Endodermal cell (in vitro differentiated cells): ENCODE data around the gene CDH13. TPM values are rescaled to one million over a fixed set of nuclear protein-coding genes. Genes with fewer than 3 reads are reported as not detected.

Experiments used
- DNase-seq: peaks from one replicate; pipeline ENCODE4 v3.0.0-alpha.2; 2017
- H3K27ac ChIP-seq: 2 replicates; pipeline ENCODE4 v1.5.1; 2013; ENCODE audit warnings: mild to moderate bottlenecking, low read depth, low read length, moderate library complexity
- H3K27me3 ChIP-seq: 2 replicates; pipeline ENCODE4 v1.6.1; 2013; ENCODE audit warnings: mild to moderate bottlenecking, low read length, moderate library complexity; ENCODE audit not compliant: insufficient read depth, control insufficient read depth, poor library complexity, severe bottlenecking
- H3K36me3 ChIP-seq: 2 replicates; pipeline ENCODE4 v1.7.0; 2013; ENCODE audit warnings: mild to moderate bottlenecking, low read length, moderate library complexity; ENCODE audit not compliant: control insufficient read depth, insufficient read depth
- H3K4me1 ChIP-seq: one replicate; pipeline ENCODE4 v1.7.0; 2013; ENCODE audit warnings: low read length; ENCODE audit not compliant: control insufficient read depth, insufficient read depth
- H3K4me3 ChIP-seq: 2 replicates; pipeline ENCODE4 v1.5.1; 2013; ENCODE audit warnings: mild to moderate bottlenecking, low read length, moderate library complexity
- H3K9ac ChIP-seq: 2 replicates; pipeline ENCODE4 v1.6.1; 2013; ENCODE audit warnings: mild to moderate bottlenecking, low read length, moderate library complexity; ENCODE audit not compliant: poor library complexity, severe bottlenecking; ENCODE audit errors: extremely low read depth
- H3K9me3 ChIP-seq: 2 replicates; pipeline ENCODE4 v1.6.1; 2013; ENCODE audit warnings: mild to moderate bottlenecking, low read length, moderate library complexity; ENCODE audit not compliant: control insufficient read depth
- H3K27ac Mint-ChIP-seq: 2 replicates; pipeline ENCODE4 v1.8.0; 2020; ENCODE audit warnings: mixed read lengths
- H3K27me3 Mint-ChIP-seq: 2 replicates; pipeline ENCODE4 v1.8.0; 2021; ENCODE audit warnings: mild to moderate bottlenecking, mixed read lengths; ENCODE audit not compliant: insufficient read depth
- H3K36me3 Mint-ChIP-seq: 2 replicates; pipeline ENCODE4 v1.8.0; 2020; ENCODE audit warnings: low read depth, mixed read lengths
- H3K4me1 Mint-ChIP-seq: 2 replicates; pipeline ENCODE4 v1.8.0; 2020; ENCODE audit warnings: mixed read lengths
- H3K4me3 Mint-ChIP-seq: 2 replicates; pipeline ENCODE4 v1.8.0; 2020; ENCODE audit warnings: mild to moderate bottlenecking, moderate library complexity, mixed read lengths
- H3K9me3 Mint-ChIP-seq: 2 replicates; pipeline ENCODE4 v1.8.0; 2020; ENCODE audit warnings: mild to moderate bottlenecking, mixed read lengths
- CTCF ChIP-seq: fragments of 200-600 bp; sonication (generic); conservative IDR thresholded peaks from 2 replicates; pipeline ENCODE4 v1.5.0; 2021; ENCODE audit warnings: antibody characterized with exemption, mild to moderate bottlenecking
- WGBS, 2 experiments: methylation state at CpG; one replicate each; pipeline versions ENCODE4 v1.1.5 to v1.1.7; 2013; ENCODE audit warnings: missing lambda C conversion rate in 2 of 2, mixed read lengths in 1 of 2; ENCODE audit not compliant: insufficient coverage in 1 of 2, insufficient read length in 1 of 2; 5-methylcytosine and 5-hydroxymethylcytosine counted together
- total RNA-seq, 2 donors: library from RNA; stranded (reverse); fragmentation: NEBNext Ultra II Directional in 1 of 2; extraction: Animal tissue kit (Norgen Biotek cat#: 25700) in 1 of 2; gene quantifications; 2 replicates in 1 of 2; 3 replicates in 1 of 2; pipeline ENCODE4 v1.2.1, GENCODE V29; 2021

The CDH13 gene
- total RNA-seq, 2 donors from 2014 or later, result 0.86 to 1.8 TPM

- H3K27ac ChIP-seq, result no peak overlapping the region
- no peaks in the 10 kb centered on the region for H3K27me3 ChIP-seq
- no peak for TF ChIP-seq CTCF
- no peak overlapping the region for H3K4me3 ChIP-seq
- H3K4me1 Mint-ChIP-seq, result peaks cover 10% of the 10 kb centered on the region
- no peak overlapping the region for H3K4me3 Mint-ChIP-seq
- no peaks in the 10 kb centered on the region for H3K27me3 Mint-ChIP-seq
- no peak overlapping the region for H3K27ac Mint-ChIP-seq
- peaks cover 3% of the 10 kb centered on the region for H3K4me1 ChIP-seq
- peaks cover 9% of the 10 kb centered on the region for H3K9me3 ChIP-seq
- no peaks in the 10 kb centered on the region for H3K36me3 ChIP-seq
- no peak overlapping the region for H3K9ac ChIP-seq
- H3K9me3 Mint-ChIP-seq, result no peaks in the 10 kb centered on the region
- no peak for DNase-seq
- no peaks in the 10 kb centered on the region for H3K36me3 Mint-ChIP-seq
- 83 to 95% methylated on average over 1 to 4 of the region's 4 CpGs for WGBS, 2 experiments
Measured at GRCh38 chr16:82758406-82758805, 131.6 kb downstream of the CDH13 start.

GRCh38 chr16:82758904-82759303, 132.1 kb downstream of the CDH13 start:
- H3K9me3 Mint-ChIP-seq, result no peaks in the 10 kb centered on the region
- H3K36me3 Mint-ChIP-seq, result no peaks in the 10 kb centered on the region
- Histone ChIP-seq H3K27me3 (no peaks in the 10 kb centered on the region), H3K36me3 (no peaks in the 10 kb centered on the region), H3K4me3 (peak overlapping the region; percentile 16), H3K9me3 (peaks cover 9% of the 10 kb centered on the region), H3K4me1 (peaks cover 3% of the 10 kb centered on the region), H3K27ac (no peak overlapping the region), H3K9ac (no peak overlapping the region)
- DNase-seq, result peak; percentile 59
- WGBS, 2 experiments, result 73 to 86% methylated on average over 2 of the region's 2 CpGs
- peak overlapping the region; percentile 74 for H3K27ac Mint-ChIP-seq
- no peak for TF ChIP-seq CTCF
- no peaks in the 10 kb centered on the region for H3K27me3 Mint-ChIP-seq
- peaks cover 10% of the 10 kb centered on the region for H3K4me1 Mint-ChIP-seq
- no peak overlapping the region for H3K4me3 Mint-ChIP-seq

DNA sequence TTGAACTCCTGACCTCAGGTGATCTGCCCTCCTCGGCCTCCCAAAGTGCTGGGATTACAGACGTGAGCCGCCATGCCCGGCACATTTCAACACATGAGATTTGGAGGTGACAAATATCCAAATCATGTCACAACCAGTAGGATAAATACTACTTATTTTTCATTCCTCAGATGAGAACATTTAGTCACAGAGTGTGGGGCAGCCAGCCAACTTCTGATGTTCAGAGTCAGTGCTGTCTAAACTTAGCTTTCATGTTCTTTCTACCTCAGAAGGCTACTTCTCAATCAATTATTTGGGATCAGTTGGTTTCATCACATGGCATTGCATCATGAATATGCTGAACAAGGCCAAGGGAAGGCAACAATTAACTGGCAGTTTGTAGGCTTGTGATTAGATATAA, 134.5 kb downstream of the CDH13 start:
- no peaks in the 10 kb centered on the region for H3K36me3 ChIP-seq
- H3K27me3 ChIP-seq, result no peaks in the 10 kb centered on the region
- H3K27ac ChIP-seq, result no peak overlapping the region
- no peak overlapping the region for H3K27ac Mint-ChIP-seq
- peaks cover 9% of the 10 kb centered on the region for H3K9me3 ChIP-seq
- no peak for DNase-seq
- no peak overlapping the region for H3K9ac ChIP-seq
- no peaks in the 10 kb centered on the region for H3K36me3 Mint-ChIP-seq
- no peaks in the 10 kb centered on the region for H3K27me3 Mint-ChIP-seq
- no peaks in the 10 kb centered on the region for H3K9me3 Mint-ChIP-seq
- no peak overlapping the region for H3K4me3 Mint-ChIP-seq
- TF ChIP-seq CTCF, result no peak
- H3K4me1 ChIP-seq, result peaks cover 3% of the 10 kb centered on the region
- H3K4me1 Mint-ChIP-seq, result peaks cover 9% of the 10 kb centered on the region
- no peak overlapping the region for H3K4me3 ChIP-seq
- WGBS, 2 experiments, result 85 to 99% methylated on average over 4 of the region's 4 CpGs
